ENCODE measurements around the gene CENPX.

The CENPX gene

GRCh38 chr17:81976332-81977210 lies 46.1 kb downstream of the CENPX start:
- Histone ChIP-seq H3K4me3 (peak overlapping the region; percentile 79), H3K27ac (peak overlapping the region; percentile 81 to 88)
- DNase-seq (ENCODE audit: low spot score), result no peak
- no peak for TF ChIP-seq CTCF (IDR thresholded peaks at IDR 0.05)

- TF ChIP-seq CTCF (IDR thresholded peaks at IDR 0.05), result no peak
- H3K4me3 ChIP-seq, result no peak overlapping the region
- H3K27ac ChIP-seq, result no peak overlapping the region
- DNase-seq (ENCODE audit: low spot score), result no peak
Observed at GRCh38 chr17:81973432-81973831, 49.2 kb downstream of the CENPX start.

GRCh38 chr17:81968850-81969812 lies 53.5 kb downstream of the CENPX start:
- no peak overlapping the region for H3K27ac ChIP-seq
- DNase-seq (ENCODE audit: low spot score), result no peak
- TF ChIP-seq CTCF (IDR thresholded peaks at IDR 0.05), result no peak

More at GRCh38 chr17:81968850-81969812, 53.5 kb downstream of the CENPX start:
- H3K4me3 ChIP-seq, result no peak overlapping the region

Measured in coronary artery (tissue), 2 donors.